ENCODE data around the gene DRP2. TPM values are rescaled to one million over a fixed set of nuclear protein-coding genes. Genes with fewer than 3 reads are reported as not detected.

Gene DRP2
- total RNA-seq, 1 experiment from 2014 or later: 0.64 TPM

- Histone ChIP-seq H3K9ac (ENCODE audit: low read length) (no peak overlapping the region), H3K9me2 (ENCODE audit: insufficient read depth) (no peaks in the 10 kb centered on the region), H3K36me3 (ENCODE audit: control insufficient read depth in 1 of 2, insufficient read depth in 2 of 2, low read length in 2 of 2) (no peaks in the 10 kb centered on the region), H3K79me2 (ENCODE audit: insufficient read depth, low read length) (no peaks in the 10 kb centered on the region), H3K4me3 (replicated peaks in 1 of 2; ENCODE audit: low read depth in 1 of 2, low read length in 2 of 2) (no peak overlapping the region), H3K4me1 (ENCODE audit: control insufficient read depth in 1 of 2, insufficient read depth in 2 of 2, low read length in 2 of 2) (no peaks in the 10 kb centered on the region), H3K27ac (ENCODE audit: low read depth, low read length) (no peak overlapping the region), H3K27me3 (ENCODE audit: insufficient read depth, low read length) (no peaks in the 10 kb centered on the region), H2AFZ (ENCODE audit: low read depth, low read length, poor library complexity, severe bottlenecking) (no peak overlapping the region), H3K9me3 (ENCODE audit: control insufficient read depth in 1 of 2, insufficient read depth in 1 of 2, low read depth in 1 of 2, low read length in 2 of 2) (no peaks in the 10 kb centered on the region), H4K20me1 (ENCODE audit: insufficient read depth) (no peaks in the 10 kb centered on the region), H3K4me2 (ENCODE audit: low read length) (no peak overlapping the region)
- POLR2A ChIA-PET: no interaction called here
- ATAC-seq (no peak), DNase-seq (ENCODE audit: low read depth, low spot score) (no peak)
- no TSS peak for BruUV-seq (replicated peaks)
- intact Hi-C loops (cut with micrococcal nuclease): no loop called here
- CTCF ChIA-PET: no interaction called here
- TF ChIP-seq FOSL1 (IDR thresholded peaks at IDR 0.05; ENCODE audit: low read depth) (no peak), CTCF (IDR thresholded peaks at IDR 0.05 in 2 of 3, conservative IDR thresholded peaks at IDR 0.05 in 1 of 3; ENCODE audit: borderline replicate concordance in 1 of 3, insufficient read depth in 1 of 3, low read depth in 2 of 3, low read length in 2 of 3) (no peak), CBX3 (IDR thresholded peaks at IDR 0.05; ENCODE audit: low read depth) (no peak), ELF1 (IDR thresholded peaks at IDR 0.05; ENCODE audit: borderline replicate concordance, low read depth) (no peak), SRF (IDR thresholded peaks at IDR 0.05; ENCODE audit: low read depth) (no peak), SIN3A (IDR thresholded peaks at IDR 0.05; ENCODE audit: low read depth) (no peak), YY1 (IDR thresholded peaks at IDR 0.05; ENCODE audit: extremely low read depth, insufficient replicate concordance, low read depth, low read length) (no peak), EZH2phosphoT487 (IDR thresholded peaks at IDR 0.05; ENCODE audit: borderline replicate concordance) (no peak), POLR2AphosphoS5 (IDR thresholded peaks at IDR 0.05; ENCODE audit: low read depth, low read length) (no peak), RAD21 (IDR thresholded peaks at IDR 0.05; ENCODE audit: low read depth) (no peak), ZFX (IDR thresholded peaks at IDR 0.05) (no peak), JUND (IDR thresholded peaks at IDR 0.05) (no peak), CEBPB (IDR thresholded peaks at IDR 0.05; ENCODE audit: low read depth) (no peak), EGR1 (IDR thresholded peaks at IDR 0.05; ENCODE audit: low read depth) (no peak)
- TF ChIP-seq, protein P1, sequence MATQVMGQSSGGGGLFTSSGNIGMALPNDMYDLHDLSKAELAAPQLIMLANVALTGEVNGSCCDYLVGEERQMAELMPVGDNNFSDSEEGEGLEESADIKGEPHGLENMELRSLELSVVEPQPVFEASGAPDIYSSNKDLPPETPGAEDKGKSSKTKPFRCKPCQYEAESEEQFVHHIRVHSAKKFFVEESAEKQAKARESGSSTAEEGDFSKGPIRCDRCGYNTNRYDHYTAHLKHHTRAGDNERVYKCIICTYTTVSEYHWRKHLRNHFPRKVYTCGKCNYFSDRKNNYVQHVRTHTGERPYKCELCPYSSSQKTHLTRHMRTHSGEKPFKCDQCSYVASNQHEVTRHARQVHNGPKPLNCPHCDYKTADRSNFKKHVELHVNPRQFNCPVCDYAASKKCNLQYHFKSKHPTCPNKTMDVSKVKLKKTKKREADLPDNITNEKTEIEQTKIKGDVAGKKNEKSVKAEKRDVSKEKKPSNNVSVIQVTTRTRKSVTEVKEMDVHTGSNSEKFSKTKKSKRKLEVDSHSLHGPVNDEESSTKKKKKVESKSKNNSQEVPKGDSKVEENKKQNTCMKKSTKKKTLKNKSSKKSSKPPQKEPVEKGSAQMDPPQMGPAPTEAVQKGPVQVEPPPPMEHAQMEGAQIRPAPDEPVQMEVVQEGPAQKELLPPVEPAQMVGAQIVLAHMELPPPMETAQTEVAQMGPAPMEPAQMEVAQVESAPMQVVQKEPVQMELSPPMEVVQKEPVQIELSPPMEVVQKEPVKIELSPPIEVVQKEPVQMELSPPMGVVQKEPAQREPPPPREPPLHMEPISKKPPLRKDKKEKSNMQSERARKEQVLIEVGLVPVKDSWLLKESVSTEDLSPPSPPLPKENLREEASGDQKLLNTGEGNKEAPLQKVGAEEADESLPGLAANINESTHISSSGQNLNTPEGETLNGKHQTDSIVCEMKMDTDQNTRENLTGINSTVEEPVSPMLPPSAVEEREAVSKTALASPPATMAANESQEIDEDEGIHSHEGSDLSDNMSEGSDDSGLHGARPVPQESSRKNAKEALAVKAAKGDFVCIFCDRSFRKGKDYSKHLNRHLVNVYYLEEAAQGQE (IDR thresholded peaks at IDR 0.05; ENCODE audit: low read depth): no peak
- TF ChIP-seq, protein P2, sequence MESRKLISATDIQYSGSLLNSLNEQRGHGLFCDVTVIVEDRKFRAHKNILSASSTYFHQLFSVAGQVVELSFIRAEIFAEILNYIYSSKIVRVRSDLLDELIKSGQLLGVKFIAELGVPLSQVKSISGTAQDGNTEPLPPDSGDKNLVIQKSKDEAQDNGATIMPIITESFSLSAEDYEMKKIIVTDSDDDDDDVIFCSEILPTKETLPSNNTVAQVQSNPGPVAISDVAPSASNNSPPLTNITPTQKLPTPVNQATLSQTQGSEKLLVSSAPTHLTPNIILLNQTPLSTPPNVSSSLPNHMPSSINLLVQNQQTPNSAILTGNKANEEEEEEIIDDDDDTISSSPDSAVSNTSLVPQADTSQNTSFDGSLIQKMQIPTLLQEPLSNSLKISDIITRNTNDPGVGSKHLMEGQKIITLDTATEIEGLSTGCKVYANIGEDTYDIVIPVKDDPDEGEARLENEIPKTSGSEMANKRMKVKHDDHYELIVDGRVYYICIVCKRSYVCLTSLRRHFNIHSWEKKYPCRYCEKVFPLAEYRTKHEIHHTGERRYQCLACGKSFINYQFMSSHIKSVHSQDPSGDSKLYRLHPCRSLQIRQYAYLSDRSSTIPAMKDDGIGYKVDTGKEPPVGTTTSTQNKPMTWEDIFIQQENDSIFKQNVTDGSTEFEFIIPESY (IDR thresholded peaks at IDR 0.05; ENCODE audit: extremely low read depth, insufficient replicate concordance, low read length): no peak
- TF ChIP-seq, protein P3, sequence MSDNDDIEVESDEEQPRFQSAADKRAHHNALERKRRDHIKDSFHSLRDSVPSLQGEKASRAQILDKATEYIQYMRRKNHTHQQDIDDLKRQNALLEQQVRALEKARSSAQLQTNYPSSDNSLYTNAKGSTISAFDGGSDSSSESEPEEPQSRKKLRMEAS (IDR thresholded peaks at IDR 0.05): no peak
- RAD21 ChIA-PET (ENCODE audit: low non-redundant PET in 1 of 2, low total read pairs in 2 of 2, uncharacterized antibody in 2 of 2, unreplicated experiment in 2 of 2): no interaction called here
Measured at GRCh38 chrX:101262590-101262989, 43.0 kb downstream of the DRP2 start.
